ENCODE measurements around the gene VWF. TPM values are rescaled to one million over a fixed set of nuclear protein-coding genes. Genes with fewer than 3 reads are reported as not detected.

VWF gene
- total and polyA plus RNA-seq, 2 donors (not counting 3 experiments of a cell fraction or from before 2014, with no cell fraction given): 1,041 to 2,328 TPM

DNA sequence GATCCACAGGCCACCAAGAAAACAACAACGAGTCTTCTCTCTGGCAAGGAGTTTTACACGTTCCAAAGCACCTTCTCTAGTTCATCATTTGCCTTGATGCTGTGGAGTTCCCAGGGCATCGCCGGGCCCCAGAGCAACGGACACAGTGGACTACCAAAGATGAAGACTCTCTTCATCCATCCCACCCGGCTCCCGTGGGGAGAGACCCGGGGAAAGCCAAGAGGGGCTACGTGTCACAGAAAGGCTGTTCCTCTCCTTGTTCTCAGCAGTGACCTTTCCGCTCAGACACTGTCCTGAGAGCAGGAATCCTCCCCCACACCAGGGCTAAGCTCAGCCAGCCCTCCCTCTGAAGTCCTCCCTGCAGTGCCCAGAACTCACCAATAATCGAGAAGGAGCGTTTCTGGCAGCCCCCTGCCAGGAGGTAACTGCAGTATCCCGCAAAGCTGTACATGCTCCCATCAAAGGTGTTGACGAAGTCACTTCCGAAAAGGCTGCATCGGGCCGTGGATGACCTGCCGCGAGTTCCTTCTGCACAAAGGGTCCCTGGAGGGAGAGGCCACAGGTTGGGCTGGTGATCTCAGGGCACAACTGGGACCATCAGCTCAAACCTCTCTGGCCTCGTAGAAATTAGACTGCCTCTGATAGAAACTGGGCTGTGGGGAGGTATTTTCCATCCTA lies 3.5 kb downstream of the VWF start:
- H3K9me3 ChIP-seq (replicated peaks; ENCODE audit: control insufficient read depth, insufficient read depth, low read length): no peaks in the 10 kb centered on the region
- H4K20me1 ChIP-seq (replicated peaks; ENCODE audit: control insufficient read depth, extremely low read depth, insufficient read depth, low read length): no peaks in the 10 kb centered on the region
- DNase-seq (ENCODE audit: low read depth, low spot score) (no peak), FAIRE-seq (no peak)
- H3K9me1 ChIP-seq (replicated peaks; ENCODE audit: control insufficient read depth, extremely low read depth, insufficient read depth, low read length): no peaks in the 10 kb centered on the region
- ChIA-PET POLR2A (interaction anchor here (0.6 to 2.0 kb wide), 3 partner anchors 46 to 50 kb away, joined by 3 to 11 read pairs (median 5); no protein-coding TSS in a partner anchor), CTCF (interaction anchor here (1.2 to 2.3 kb wide), 8 partner anchors 10 to 75 kb away, joined by 3 to 7 read pairs (median 4); no protein-coding TSS in a partner anchor)
- BruUV-seq (replicated peaks): no TSS peak
- peak overlapping the region; percentile 88 for H3K4me2 ChIP-seq (ENCODE audit: insufficient read depth, low read length)
- TF ChIP-seq POLR2A (IDR thresholded peaks at IDR 0.05; ENCODE audit: low read depth, low read length) (no peak), EZH2 (IDR thresholded peaks at IDR 0.05; ENCODE audit: borderline replicate concordance, low read depth, low read length, severe bottlenecking) (no peak), POLR2AphosphoS5 (IDR thresholded peaks at IDR 0.05; ENCODE audit: insufficient read depth, low read depth, low read length) (peak; percentile 31)
- intact Hi-C loops (cut with micrococcal nuclease): no loop called here
- no peaks in the 10 kb centered on the region for H3K27me3 ChIP-seq (ENCODE audit: control insufficient read depth in 2 of 2, insufficient read depth in 2 of 2, low read length in 2 of 2)
- peak overlapping the region in 2 of 3 experiments; percentile 79 to 93 for H3K4me3 ChIP-seq (replicated peaks in 1 of 3; ENCODE audit: insufficient read depth in 1 of 3, low read depth in 1 of 3, low read length in 3 of 3)
- H2AFZ ChIP-seq (ENCODE audit: low read depth, low read length): peak overlapping the region; percentile 1
- H3K9ac ChIP-seq (replicated peaks; ENCODE audit: extremely low read depth, insufficient read depth, low read length): peak overlapping the region; percentile 99
- peak overlapping the region; percentile 100 for H3K27ac ChIP-seq (ENCODE audit: insufficient read depth, low read depth, low read length)
- dilution Hi-C loops (cut with MboI; ENCODE audit: extremely low pct_ligation_motif_present, low sequenced_read_pairs): no loop called here
- peaks cover 61% of the 10 kb centered on the region for H3K79me2 ChIP-seq (ENCODE audit: control insufficient read depth, insufficient read depth, low read length)
- H3K36me3 ChIP-seq (ENCODE audit: control insufficient read depth in 2 of 2, extremely low read depth in 1 of 2, insufficient read depth in 2 of 2, low read length in 2 of 2): peaks cover 15 to 34% of the 10 kb centered on the region in 2 experiments
- peaks cover 78% of the 10 kb centered on the region for H3K4me1 ChIP-seq (ENCODE audit: control insufficient read depth, extremely low read depth, insufficient read depth, low read length)

DNA sequence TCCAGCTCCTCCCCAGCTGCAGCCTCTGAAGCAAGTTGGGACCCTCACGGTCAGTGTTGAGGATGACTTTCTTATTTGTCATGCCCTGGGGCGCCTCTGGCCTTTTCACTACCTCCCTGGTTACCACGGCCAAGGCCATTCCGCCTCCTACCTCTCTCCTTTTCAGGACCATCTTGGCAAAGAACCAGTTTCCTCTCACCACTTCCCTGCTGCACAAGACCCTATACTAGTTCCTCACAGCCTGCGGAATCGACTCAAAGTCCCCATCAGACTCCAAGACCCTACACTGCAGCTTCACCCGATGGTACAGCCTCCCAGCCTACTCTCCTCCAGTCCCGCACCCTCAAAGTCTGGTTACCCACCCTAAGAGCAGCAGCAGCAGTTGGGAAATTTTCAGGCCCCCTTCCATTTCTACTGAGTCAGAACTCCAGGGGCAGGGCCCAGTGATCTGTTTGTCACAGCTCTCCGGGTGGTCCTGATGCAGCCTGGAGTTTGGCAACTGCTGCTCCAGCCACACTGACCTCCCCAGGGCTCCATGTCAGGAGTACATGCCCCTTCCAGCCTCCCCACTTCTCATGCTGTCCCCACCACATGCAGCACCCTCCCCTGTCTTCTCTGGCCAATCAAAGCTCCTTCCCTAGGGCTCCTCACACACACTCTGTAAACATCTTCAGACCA lies 5.4 kb downstream of the VWF start:
- peaks cover 87% of the 10 kb centered on the region for H3K4me1 ChIP-seq (ENCODE audit: control insufficient read depth, extremely low read depth, insufficient read depth, low read length)
- peak overlapping the region in 2 of 3 experiments; percentile 30 to 35 for H3K4me3 ChIP-seq (replicated peaks in 1 of 3; ENCODE audit: insufficient read depth in 1 of 3, low read depth in 1 of 3, low read length in 3 of 3)
- DNase-seq (ENCODE audit: low read depth, low spot score) (peak; percentile 52), FAIRE-seq (peak; percentile 55)
- peaks cover 76% of the 10 kb centered on the region for H3K79me2 ChIP-seq (ENCODE audit: control insufficient read depth, insufficient read depth, low read length)
- no peaks in the 10 kb centered on the region for H3K27me3 ChIP-seq (ENCODE audit: control insufficient read depth in 2 of 2, insufficient read depth in 2 of 2, low read length in 2 of 2)
- peak overlapping the region; percentile 88 for H3K4me2 ChIP-seq (ENCODE audit: insufficient read depth, low read length)
- no peaks in the 10 kb centered on the region for H3K9me1 ChIP-seq (replicated peaks; ENCODE audit: control insufficient read depth, extremely low read depth, insufficient read depth, low read length)
- no peak overlapping the region for H2AFZ ChIP-seq (ENCODE audit: low read depth, low read length)
- BruUV-seq (replicated peaks): no TSS peak
- no peaks in the 10 kb centered on the region for H3K9me3 ChIP-seq (replicated peaks; ENCODE audit: control insufficient read depth, insufficient read depth, low read length)
- peaks cover 26 to 48% of the 10 kb centered on the region in 2 experiments for H3K36me3 ChIP-seq (ENCODE audit: control insufficient read depth in 2 of 2, extremely low read depth in 1 of 2, insufficient read depth in 2 of 2, low read length in 2 of 2)
- ChIA-PET POLR2A (interaction anchor here (0.6 to 2.8 kb wide), 8 partner anchors 11 to 52 kb away, joined by 3 to 11 read pairs (median 4); no protein-coding TSS in a partner anchor), CTCF (interaction anchor here (0.9 to 5.0 kb wide), 6 partner anchors 16 to 165 kb away, joined by 3 to 43 read pairs (median 4); no protein-coding TSS in a partner anchor)
- H3K9ac ChIP-seq (replicated peaks; ENCODE audit: extremely low read depth, insufficient read depth, low read length): peak overlapping the region; percentile 99
- no peaks in the 10 kb centered on the region for H4K20me1 ChIP-seq (replicated peaks; ENCODE audit: control insufficient read depth, extremely low read depth, insufficient read depth, low read length)
- TF ChIP-seq, protein P1, sequence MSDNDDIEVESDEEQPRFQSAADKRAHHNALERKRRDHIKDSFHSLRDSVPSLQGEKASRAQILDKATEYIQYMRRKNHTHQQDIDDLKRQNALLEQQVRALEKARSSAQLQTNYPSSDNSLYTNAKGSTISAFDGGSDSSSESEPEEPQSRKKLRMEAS (IDR thresholded peaks at IDR 0.05; ENCODE audit: insufficient read depth, insufficient read length): no peak
- TF ChIP-seq JUN (IDR thresholded peaks at IDR 0.05; ENCODE audit: borderline replicate concordance, insufficient read depth, insufficient read length, low read depth): no peak
- dilution Hi-C loops (cut with MboI; ENCODE audit: extremely low pct_ligation_motif_present, low sequenced_read_pairs) (no loop called here), intact Hi-C loops (cut with micrococcal nuclease) (no loop called here)
- H3K27ac ChIP-seq (ENCODE audit: insufficient read depth, low read depth, low read length): peak overlapping the region; percentile 100

All from endothelial cell of umbilical vein (primary cell).